ENCODE results near the gene RETN.
"Not testable (repeated sequence)": the region's sequence is repeated elsewhere in the genome, so short reads cannot be mapped to it uniquely, and the experiment has no call there.

The RETN gene

DNA sequence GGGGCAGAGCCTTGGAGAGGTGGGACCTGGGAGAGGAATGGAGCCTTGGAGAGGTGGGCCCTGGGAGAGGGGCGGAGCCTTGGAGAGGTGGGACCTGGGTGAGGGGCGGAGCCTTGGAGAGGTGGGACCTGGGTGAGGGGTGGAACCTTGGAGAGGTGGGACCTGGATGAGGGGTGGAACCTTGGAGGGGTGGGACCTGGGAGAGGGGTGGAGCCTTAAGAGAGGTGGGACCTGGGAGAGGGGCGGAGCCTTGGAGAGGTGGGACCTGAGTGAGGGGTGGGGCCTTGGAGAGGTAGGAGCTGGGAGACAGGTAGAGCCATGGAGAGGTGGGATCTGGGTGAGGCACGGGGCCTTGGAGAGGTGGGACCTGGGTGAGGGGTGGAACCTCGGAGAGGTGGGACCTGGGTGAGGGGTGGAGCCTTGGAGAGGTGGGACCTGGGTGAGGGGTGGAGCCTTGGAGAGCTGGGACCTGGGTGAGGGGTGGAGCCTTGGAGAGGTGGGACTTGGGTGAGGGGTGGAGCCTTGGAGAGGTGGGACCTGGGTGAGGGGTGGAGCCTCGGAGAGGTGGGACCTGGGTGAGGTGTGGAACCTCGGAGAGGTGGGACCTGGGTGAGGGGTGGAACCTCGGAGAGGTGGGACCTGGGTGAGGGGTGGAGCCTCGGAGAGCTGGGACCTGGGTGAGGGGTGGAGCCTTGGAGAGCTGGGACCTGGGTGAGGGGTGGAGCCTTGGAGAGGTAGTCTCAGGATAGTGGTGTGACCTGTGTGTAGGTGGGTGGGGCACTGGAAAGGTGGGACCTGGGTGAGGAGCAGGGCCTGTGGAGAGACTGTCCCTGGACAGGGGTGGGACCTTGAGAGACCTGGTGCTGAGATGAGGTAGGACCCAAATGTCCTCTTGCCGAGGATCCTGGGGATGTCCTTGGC, 25.0 kb upstream of the RETN start:
- H3K4me3 ChIP-seq; H3K4me1 ChIP-seq; in situ Hi-C loops (cut with MboI; ENCODE audit: low sequenced_read_pairs); H3K9me3 ChIP-seq; H3K36me3 ChIP-seq (replicated peaks); H3K27me3 ChIP-seq (ENCODE audit: low read depth): not testable (repeated sequence)
- peak in 1 of 2 experiments; percentile 42 for DNase-seq (ENCODE audit: low spot score in 2 of 2)

DNA sequence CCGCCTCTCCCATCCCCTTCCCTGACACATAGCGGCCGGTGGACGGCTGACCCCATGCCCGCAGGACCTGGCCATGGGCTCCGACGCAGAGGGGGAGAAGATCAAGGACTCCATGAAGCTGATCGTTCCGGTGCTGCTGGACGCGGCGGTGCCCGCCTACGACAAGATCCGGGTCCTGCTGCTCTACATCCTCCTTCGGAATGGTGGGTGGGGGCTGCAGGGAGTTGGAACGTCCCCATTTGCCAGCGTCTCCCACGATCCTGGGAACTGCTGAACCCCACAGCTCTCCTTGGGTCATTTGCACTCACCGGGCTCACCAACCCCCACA, 24.3 kb upstream of the RETN start:
- no peaks in the 10 kb centered on the region for H3K36me3 ChIP-seq (replicated peaks)
- no peak for DNase-seq (ENCODE audit: low spot score in 2 of 2)
- in situ Hi-C loops (cut with MboI; ENCODE audit: low sequenced_read_pairs), result no loop called here
- H3K27me3 ChIP-seq (ENCODE audit: low read depth), result no peaks in the 10 kb centered on the region
- no peak overlapping the region for H3K4me3 ChIP-seq
- no peaks in the 10 kb centered on the region for H3K4me1 ChIP-seq
- no peaks in the 10 kb centered on the region for H3K9me3 ChIP-seq

DNA sequence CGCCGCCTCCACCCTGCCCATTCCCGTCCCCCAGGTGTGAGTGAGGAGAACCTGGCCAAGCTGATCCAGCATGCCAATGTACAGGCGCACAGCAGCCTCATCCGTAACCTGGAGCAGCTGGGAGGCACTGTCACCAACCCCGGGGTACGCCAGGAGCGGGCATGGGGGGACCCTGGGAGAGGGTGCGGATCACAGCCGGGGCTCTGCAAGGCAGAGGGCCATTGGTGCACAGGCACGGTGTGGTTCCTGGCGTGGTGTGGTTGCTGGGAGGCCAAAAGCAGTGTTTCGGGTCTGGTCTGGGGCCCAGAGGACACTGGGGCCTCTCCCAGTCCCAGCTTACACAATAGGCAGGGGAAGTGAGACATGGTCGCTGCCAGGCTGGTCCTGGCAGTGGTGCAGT, 23.7 kb upstream of the RETN start:
- Histone ChIP-seq H3K4me3 (no peak overlapping the region), H3K27me3 (ENCODE audit: low read depth) (no peaks in the 10 kb centered on the region), H3K4me1 (no peaks in the 10 kb centered on the region), H3K9me3 (no peaks in the 10 kb centered on the region), H3K36me3 (replicated peaks) (no peaks in the 10 kb centered on the region)
- in situ Hi-C loops (cut with MboI; ENCODE audit: low sequenced_read_pairs), result no loop called here
- no peak for DNase-seq (ENCODE audit: low spot score in 2 of 2)

DNA sequence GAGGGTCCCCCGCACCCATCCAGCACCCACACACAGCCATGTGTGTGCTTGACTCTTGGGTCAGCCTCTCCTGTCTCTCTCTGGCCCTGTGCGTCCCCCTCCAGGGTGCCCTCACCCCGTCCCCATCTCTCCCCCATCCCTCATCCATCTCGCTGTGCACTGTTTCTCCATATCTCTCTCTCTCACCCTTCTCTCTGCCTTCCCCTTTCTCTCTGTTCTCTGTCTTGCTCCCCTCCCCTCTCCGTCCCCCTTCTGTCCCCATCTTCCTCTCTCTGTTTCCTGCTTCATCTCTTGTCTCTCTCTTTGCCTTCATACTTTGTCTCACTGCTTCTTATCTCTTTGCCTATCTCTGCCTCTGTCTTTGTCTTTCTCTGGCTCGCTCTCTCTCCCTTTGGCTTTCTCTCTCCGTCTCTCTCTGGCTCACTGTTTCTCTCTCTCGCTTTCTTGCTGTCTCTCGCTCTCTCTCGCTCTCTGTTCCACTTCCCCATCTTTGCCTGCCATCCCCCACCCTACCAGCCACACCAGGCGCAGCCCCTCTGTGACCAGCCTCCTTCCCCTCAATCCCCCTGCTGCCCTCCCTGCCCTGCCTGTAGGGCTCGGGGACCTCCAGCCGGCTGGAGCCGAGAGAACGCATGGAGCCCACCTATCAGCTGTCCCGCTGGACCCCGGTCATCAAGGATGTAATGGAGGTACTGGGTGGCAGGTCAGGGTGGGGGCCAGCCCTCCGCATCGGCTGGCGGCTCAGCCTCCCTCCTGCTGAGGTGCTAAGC, 23.0 kb upstream of the RETN start:
- in situ Hi-C loops (cut with MboI; ENCODE audit: low sequenced_read_pairs), result no loop called here
- Histone ChIP-seq H3K36me3 (replicated peaks) (no peaks in the 10 kb centered on the region), H3K4me1 (no peaks in the 10 kb centered on the region), H3K4me3 (no peak overlapping the region), H3K9me3 (no peaks in the 10 kb centered on the region), H3K27me3 (ENCODE audit: low read depth) (peaks cover 3% of the 10 kb centered on the region; the same call in 1 of the 2 replicates)
- DNase-seq (ENCODE audit: low spot score in 2 of 2), result no peak

DNA sequence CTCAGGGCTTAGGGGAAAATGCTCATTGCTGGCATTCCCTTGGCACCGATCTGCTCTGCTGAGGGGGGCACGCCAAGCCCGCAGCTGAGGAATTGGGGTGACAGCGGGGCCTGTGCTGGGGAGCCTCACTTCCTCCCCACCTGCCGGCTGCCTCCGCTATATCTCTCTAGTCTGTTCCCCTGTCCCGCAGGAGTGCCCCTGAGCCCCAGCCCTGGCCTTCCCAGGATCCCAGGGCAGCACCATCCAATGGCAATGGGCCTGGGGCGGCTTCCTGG, 22.5 kb upstream of the RETN start:
- no peak for DNase-seq (ENCODE audit: low spot score in 2 of 2)
- Histone ChIP-seq H3K36me3 (replicated peaks) (no peaks in the 10 kb centered on the region), H3K4me1 (no peaks in the 10 kb centered on the region), H3K4me3 (no peak overlapping the region), H3K27me3 (ENCODE audit: low read depth) (peaks cover 8% of the 10 kb centered on the region), H3K9me3 (no peaks in the 10 kb centered on the region)
- in situ Hi-C loops (cut with MboI; ENCODE audit: low sequenced_read_pairs), result no loop called here

DNA sequence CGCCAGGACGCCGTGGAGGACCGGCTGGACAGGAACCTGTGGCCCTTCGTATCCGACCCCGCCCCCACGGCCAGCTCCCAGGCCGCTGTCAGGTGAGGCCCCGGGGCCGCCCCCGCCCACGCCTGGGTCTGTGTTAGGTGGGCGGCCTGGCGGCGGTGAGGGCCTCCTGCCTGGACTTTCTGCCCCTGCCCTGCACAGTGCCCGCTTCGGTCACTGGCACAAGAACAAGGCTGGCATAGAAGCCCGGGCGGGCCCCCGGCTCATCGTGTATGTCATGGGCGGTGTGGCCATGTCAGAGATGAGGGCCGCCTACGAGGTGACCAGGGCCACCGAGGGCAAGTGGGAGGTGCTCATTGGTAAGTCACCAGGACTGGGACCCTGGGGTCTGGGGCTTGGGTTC, 21.7 kb upstream of the RETN start:
- no peak for DNase-seq (ENCODE audit: low spot score in 2 of 2)
- H3K9me3 ChIP-seq, result no peaks in the 10 kb centered on the region
- in situ Hi-C loops (cut with MboI; ENCODE audit: low sequenced_read_pairs), result no loop called here
- no peaks in the 10 kb centered on the region for H3K36me3 ChIP-seq (replicated peaks)
- peaks cover 9% of the 10 kb centered on the region for H3K27me3 ChIP-seq (ENCODE audit: low read depth)
- H3K4me1 ChIP-seq, result peaks cover under 1% of the 10 kb centered on the region; the same call in 1 of the 2 replicates
- no peak overlapping the region for H3K4me3 ChIP-seq

DNA sequence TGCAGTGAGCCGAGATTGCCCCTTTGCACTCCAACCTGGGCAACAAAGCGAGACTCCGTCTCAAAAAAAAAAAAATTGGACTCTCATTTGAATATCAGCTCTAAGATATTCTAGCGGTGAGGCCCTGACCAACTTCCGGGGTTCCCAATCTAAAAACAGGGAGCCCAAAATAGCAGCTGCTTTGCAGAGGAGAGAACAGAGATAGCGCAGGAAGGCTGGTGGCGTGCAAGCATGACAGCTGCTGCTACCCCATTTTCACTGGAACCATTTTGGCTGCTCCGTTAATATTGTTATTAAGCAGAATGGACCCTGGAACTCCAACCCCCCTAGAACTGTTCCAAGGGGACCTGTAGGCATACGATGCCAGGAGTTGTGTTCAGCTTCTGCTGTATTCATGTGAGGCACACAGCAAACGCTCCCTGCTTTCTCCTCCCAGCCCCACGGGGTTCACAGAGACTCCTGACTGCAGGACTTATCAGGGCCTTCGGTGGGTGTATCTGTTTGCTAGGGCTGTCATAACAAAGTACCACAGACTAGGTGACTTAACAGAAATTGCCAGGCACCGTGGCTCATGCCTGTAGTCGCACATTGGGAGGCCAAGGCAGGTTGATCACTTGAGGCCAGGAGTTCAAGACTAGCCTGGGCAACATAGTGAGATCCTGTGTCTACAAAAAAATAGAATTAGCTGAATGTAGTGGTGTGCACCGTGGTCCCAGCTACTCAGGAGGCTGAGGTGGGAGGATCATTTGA, 20.4 kb upstream of the RETN start:
- in situ Hi-C loops (cut with MboI; ENCODE audit: low sequenced_read_pairs), result no loop called here
- H3K27me3 ChIP-seq (ENCODE audit: low read depth), result peaks cover 9% of the 10 kb centered on the region

GRCh38 chr19:7650148-7650547, 18.7 kb upstream of the RETN start:
- Histone ChIP-seq H3K9me3 (no peaks in the 10 kb centered on the region), H3K4me3 (no peak overlapping the region), H3K4me1 (peaks cover 4% of the 10 kb centered on the region), H3K36me3 (replicated peaks) (no peaks in the 10 kb centered on the region), H3K27me3 (ENCODE audit: low read depth) (peaks cover 9% of the 10 kb centered on the region)
- in situ Hi-C loops (cut with MboI; ENCODE audit: low sequenced_read_pairs), result no loop called here
- no peak for DNase-seq (ENCODE audit: low spot score in 2 of 2)

More for the DNA sequence above, 20.4 kb upstream of the RETN start:
- Histone ChIP-seq H3K9me3 (no peaks in the 10 kb centered on the region), H3K36me3 (replicated peaks) (no peaks in the 10 kb centered on the region), H3K4me1 (peaks cover 4% of the 10 kb centered on the region), H3K4me3 (no peak overlapping the region)
- no peak for DNase-seq (ENCODE audit: low spot score in 2 of 2)

DNA sequence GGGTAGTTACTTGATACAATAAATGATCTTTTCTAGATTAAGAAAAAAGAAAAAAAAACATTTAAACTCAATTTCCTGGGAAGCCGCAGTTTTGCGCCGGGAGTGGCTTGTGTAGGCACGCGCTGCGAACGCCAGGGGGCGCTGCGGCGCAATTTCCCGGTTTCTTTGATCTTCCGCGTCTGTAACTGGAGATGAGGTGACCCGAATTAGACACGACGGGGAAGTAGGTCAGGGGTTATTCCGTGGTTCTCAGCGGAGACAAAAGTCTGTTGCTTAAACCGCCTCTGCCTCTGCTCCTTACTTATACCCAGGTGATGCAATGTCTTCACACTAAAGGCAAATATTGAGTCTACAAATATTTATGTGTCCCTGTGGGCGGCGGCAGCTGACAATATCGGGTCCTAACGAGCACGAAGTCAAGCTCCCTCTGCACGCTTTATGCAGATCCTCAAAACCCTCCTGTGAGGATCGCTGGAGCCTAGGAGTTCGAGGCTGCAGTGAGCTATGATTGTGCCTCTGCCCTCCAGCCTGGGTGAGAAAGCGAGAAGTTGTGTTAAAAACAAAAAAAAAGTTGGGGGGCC, 16.7 kb upstream of the RETN start:
- Histone ChIP-seq H3K9me3 (no peaks in the 10 kb centered on the region), H3K4me1 (peaks cover 4% of the 10 kb centered on the region), H3K27me3 (ENCODE audit: low read depth) (peaks cover 9% of the 10 kb centered on the region), H3K4me3 (no peak overlapping the region), H3K36me3 (replicated peaks) (no peaks in the 10 kb centered on the region)
- peak; percentile 81 to 89 for DNase-seq (ENCODE audit: low spot score in 2 of 2)
- in situ Hi-C loops (cut with MboI; ENCODE audit: low sequenced_read_pairs), result no loop called here

DNA sequence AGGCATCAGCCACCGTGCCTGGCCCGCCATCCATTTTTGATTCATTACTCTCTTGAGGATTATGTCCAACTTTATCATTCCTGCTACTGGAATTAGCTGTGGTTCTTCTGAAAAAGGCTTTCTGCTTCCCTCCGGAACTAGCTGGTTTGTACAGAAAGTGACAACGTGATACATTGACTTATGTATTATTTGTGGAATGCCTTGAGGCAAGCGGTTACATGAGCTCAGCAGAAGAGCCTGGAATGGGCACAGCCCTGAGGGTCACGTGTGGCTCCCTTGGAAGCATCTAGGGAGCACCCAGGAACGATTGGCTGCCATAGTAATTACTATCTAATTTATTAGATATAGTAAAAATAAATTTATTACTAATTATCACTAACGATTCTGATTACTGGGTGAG, 14.4 kb upstream of the RETN start:
- in situ Hi-C loops (cut with MboI; ENCODE audit: low sequenced_read_pairs), result no loop called here
- Histone ChIP-seq H3K4me3 (no peak overlapping the region), H3K27me3 (ENCODE audit: low read depth) (peaks cover 9% of the 10 kb centered on the region), H3K9me3 (no peaks in the 10 kb centered on the region), H3K4me1 (peaks cover 4% of the 10 kb centered on the region), H3K36me3 (replicated peaks) (no peaks in the 10 kb centered on the region)
- DNase-seq (ENCODE audit: low spot score in 2 of 2), result no peak

DNA sequence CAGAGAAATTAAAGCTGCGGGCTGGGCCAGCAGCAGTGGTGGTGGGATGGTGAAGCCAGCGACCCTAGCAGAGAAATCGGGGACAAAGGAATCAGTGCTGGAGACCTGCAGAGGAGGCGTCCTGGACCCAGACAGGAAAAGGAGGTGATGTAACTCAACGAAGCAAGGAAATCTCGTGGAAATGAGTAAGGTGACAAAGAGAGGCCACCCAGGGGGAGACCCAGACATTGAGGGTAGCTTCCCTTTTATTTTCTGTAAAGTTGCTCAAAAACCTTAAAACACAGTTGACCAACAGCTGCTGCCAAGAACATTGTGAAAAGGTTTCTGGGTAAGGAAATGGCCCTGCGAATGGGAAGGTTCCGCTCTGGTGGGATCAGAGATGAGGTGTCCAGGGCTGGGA, 13.3 kb upstream of the RETN start:
- H3K36me3 ChIP-seq (replicated peaks), result no peaks in the 10 kb centered on the region
- no peak overlapping the region for H3K4me3 ChIP-seq
- in situ Hi-C loops (cut with MboI; ENCODE audit: low sequenced_read_pairs), result no loop called here
- peaks cover 6% of the 10 kb centered on the region for H3K27me3 ChIP-seq (ENCODE audit: low read depth)
- DNase-seq (ENCODE audit: low spot score in 2 of 2), result no peak
- no peaks in the 10 kb centered on the region for H3K9me3 ChIP-seq
- peaks cover 4% of the 10 kb centered on the region for H3K4me1 ChIP-seq

DNA sequence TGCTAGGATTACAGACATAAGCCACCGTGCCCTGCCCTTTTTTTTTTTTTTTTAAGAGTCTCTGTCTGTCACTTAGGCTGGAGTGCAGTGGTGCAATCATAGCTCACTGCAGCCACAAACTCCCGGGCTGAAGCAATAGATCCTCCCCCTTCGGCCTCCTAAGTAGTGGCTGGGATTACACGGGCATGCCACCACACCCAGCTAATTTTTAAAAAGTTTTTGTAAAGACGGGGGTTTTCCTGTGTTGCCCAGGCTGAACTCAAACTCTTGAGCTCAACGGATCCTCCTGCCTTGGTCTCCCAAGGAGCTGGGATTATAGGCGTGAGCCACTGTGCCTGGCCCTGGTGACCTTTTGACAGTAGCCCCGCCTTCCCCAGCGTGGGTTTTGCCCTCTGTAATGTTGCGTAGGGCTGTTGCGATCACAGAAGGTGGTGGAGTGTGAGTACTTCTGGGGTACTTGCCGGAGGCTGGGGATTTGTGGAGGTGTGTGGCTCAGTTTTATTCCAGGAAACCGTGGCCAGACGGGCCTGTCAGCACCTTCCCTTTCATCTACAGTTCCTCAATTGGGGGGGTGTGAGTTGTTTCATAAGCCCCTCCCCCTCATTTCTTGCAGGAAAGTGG, 11.6 kb upstream of the RETN start:
- no peaks in the 10 kb centered on the region for H3K9me3 ChIP-seq
- H3K36me3 ChIP-seq (replicated peaks), result no peaks in the 10 kb centered on the region
- DNase-seq (ENCODE audit: low spot score in 2 of 2), result no peak
- no peak overlapping the region for H3K4me3 ChIP-seq
- peaks cover 3% of the 10 kb centered on the region for H3K4me1 ChIP-seq
- in situ Hi-C loops (cut with MboI; ENCODE audit: low sequenced_read_pairs), result no loop called here
- no peaks in the 10 kb centered on the region; the same call in 1 of the 2 replicates for H3K27me3 ChIP-seq (ENCODE audit: low read depth)

DNA sequence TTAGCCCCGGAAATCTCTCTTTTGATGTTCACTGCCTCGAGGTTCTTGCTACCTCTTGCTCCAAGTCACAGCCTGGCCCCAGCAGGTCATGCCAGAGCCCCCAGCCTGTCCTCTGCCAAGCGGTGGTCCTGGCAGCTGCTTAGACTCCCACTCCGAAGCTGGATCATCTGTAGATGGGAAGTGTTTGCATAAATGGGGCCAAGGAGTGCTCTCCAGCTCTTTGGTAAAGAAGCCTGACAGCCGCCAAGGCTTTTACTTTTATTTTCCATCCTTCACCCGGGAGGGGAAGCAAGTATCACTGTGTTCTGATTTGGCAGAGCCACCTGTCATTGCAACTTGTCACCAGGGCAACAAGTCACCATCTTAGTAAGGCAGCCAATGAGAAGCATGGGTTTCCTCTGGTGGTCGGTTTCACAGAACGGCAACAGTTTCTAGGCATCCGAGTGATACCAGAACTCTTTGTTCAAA, 10.6 kb upstream of the RETN start:
- no peaks in the 10 kb centered on the region; the same call in 1 of the 2 replicates for H3K27me3 ChIP-seq (ENCODE audit: low read depth)
- no peak overlapping the region for H3K4me3 ChIP-seq
- H3K9me3 ChIP-seq, result no peaks in the 10 kb centered on the region
- H3K4me1 ChIP-seq, result no peaks in the 10 kb centered on the region
- no peaks in the 10 kb centered on the region for H3K36me3 ChIP-seq (replicated peaks)
- in situ Hi-C loops (cut with MboI; ENCODE audit: low sequenced_read_pairs), result no loop called here
- DNase-seq (ENCODE audit: low spot score in 2 of 2), result no peak

Measured in HAP-1 (cell line).